A549 treated with AZD2906 at 1 μM for 4 hours (cell line): ENCODE data around the gene CPE. TPM values are rescaled to one million over a fixed set of nuclear protein-coding genes. Genes with fewer than 3 reads are reported as not detected.

Experiments used
- total RNA-seq: library from RNA; stranded (reverse); fragments of 200-300 nt; extraction: Qiagen RNA extraction; gene quantifications from 5 replicates; pipeline ENCODE4 v1.2.3, GENCODE V29; 2022

CPE gene
- 1.6 to 2.3 TPM (median 1.8 TPM) in 5 replicates for total RNA-seq

GRCh38 chr4:165378745-165379677 lies at the start of gene CPE:
Gene CPE (plus strand): TSS chr4:165379008. CDS start chr4:165379222, 214 bp downstream.

Other genes starting within 250 kb of the CPE start
- gene KLHL2, start 171.4 kb upstream of the CPE start, total RNA-seq, result 15.8 to 19.9 TPM (median 18.4 TPM) in 5 replicates
- gene MSMO1, start 51.3 kb upstream of the CPE start, total RNA-seq, result 19.5 to 22.6 TPM (median 20.1 TPM) in 5 replicates